Limb (tissue), 2 donors: ENCODE measurements around the gene GRK3.
"Not testable (repeated sequence)": the region's sequence is repeated elsewhere in the genome, so short reads cannot be mapped to it uniquely, and the experiment has no call there.

Source experiments
- DNase-seq, 2 donors: peaks; one replicate each; pipeline ENCODE4 v3.0.0-alpha.2; 2016; ENCODE audit errors: extremely low spot score in 2 of 2

The GRK3 gene

DNA sequence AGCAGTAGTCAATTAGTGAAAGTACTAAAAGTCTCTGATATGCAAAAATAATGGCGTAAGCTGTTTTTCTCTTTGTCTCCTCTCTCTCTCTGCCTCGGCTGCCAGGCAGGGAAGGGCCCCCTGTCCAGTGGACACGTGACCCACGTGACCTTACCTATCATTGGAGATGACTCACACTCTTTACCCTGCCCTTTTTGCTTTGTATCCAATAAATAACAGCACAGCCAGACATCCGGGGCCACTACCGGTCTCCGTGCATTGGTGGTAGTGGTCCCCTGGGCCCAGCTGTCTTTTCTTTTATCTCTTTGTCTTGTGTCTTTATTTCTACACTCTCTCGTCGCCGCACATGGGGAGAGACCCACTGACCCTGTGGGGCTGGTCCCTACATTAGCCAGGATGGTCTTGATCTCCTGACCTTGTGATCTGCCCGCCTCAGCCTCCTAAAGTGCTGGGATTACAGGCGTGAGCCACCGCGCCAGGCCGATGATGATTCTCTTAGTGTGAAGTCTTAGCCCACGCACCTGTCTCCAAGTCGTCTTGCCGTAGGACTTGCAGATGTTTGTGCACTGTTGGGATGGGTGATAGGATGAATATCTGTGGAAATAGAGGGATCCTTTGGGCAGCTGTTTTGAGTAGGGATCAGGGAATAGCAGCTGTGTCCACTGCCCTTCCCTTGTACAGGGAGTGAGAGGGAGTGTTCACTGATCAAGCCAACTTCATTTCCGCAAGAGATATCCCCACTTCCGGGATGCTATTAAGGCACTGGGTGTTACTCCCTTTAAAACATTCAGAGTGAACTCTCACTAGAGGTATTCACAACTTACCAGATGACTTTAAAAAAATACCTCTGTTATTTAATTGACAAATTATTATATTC lies 61.5 kb downstream of the GRK3 start:
- DNase-seq, result not testable (repeated sequence)

DNA sequence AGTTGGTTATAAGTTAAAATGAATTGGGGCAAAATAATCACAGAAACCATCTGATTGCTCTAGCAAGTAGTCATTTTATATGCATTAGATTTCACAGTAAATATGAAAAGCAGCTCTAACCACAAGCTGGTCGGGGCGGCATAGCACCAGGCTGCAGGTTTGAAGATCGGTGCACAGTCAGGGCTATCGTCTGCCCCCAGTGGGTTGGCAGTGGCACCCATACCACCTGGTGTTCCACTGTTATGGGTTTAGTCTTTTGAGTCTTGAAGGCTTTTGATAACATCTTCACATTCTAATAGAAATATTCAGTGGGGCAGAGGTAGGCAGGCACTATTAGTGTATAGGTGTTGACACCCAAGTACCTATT lies 62.1 kb downstream of the GRK3 start:
- DNase-seq, result no peak

DNA sequence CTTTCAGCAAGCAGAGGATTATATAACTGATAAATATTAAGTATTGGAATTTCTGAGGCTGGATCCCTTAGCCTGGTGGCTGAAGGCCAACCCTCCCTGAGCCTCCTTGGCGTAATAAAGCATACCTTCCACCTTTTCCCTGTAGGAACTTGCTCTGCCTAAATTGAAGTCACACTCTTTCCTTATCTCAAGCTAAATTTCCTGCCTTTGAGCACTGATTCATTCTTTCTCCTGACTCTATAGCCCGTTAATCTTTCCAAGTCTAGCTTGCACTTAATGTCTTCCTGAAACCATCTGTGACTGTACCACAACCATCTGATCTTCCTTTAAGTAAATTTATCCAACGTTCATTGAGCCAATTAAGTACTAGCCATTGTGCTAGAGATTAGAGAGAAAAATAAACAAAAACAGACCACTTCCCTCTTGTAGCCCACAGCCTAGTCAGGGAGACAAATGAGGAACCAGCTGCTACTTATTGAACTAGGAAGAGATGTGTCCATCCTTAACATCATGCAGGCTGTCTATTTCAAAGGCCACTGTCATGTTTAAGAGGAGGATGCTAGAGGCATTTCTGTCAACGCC lies 62.9 kb downstream of the GRK3 start:
- no peak for DNase-seq

DNA sequence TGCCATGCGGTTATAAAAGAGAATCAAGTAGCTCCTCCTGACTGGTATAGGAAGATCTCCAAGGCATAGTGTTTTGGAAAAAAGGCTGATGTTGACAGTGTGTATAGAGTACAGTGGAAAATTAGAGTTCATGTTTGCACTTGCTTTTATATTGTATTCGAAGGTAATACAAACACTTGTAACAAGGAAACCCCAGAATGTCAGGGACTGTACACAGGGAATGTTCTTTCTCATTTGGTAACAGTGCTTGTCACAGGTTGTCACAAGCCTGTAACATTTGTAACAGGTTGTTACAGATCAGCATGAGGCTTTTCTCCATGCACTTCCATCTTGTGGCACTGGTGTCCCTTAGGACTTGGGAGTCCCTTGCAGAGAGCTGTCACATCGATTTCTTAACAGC lies 64.0 kb downstream of the GRK3 start:
- DNase-seq, result no peak

DNA sequence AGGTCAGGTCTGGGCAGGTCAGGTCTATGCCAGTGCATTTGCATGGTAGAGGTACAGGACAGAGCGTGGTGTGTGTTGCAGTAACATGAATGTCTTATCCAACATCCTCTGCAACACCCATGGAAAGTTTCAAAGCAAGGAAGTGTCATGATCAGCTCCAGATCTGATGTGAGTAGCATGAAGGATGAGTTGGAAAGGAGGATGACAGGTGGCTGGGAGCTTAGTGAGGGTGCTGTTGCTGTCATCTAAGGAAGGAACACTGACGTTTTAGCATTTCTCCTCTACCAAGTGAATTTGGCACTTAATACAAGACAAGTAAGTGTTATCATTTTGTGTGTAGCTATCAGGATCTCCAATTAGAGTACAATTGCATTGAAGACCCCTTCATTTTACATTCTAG lies 65.1 kb downstream of the GRK3 start:
- no peak for DNase-seq

DNA sequence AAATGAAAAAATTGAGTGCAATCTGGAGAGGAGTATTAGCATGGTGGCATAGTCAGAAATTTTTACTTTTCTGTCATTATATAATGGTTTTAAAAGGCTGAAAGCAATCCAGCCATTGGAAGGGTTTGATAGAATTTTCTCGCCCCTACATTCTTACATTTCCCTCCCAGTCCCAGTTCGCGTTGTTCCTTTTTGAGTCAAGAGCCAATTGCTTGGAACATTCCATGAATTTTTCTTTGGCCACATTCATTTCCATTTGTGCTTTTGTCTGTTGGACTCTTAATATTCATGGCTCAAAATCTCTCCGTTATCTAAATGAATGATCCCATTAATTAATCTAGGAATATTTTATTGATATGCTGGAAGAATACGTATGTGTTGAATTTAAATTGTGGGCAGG lies 66.0 kb downstream of the GRK3 start:
- DNase-seq, result no peak

DNA sequence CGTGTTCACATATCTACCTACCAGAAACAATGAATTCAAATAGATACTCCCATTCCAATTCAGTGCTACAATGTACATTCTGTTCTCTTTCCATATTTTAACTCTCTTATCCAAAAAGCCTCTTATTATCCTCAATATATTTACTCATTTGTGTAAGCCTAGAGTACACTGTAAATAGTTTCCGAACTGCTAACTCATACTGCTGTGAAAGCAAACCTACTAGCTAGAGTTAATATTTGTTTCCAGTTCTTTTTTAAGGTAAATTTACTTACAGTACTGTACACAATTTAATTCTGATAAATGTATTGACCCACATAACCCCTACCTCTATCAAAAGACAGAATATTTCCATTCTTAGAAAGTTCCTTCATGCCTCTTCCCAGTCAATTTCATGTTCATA lies 71.8 kb downstream of the GRK3 start:
- no peak for DNase-seq

DNA sequence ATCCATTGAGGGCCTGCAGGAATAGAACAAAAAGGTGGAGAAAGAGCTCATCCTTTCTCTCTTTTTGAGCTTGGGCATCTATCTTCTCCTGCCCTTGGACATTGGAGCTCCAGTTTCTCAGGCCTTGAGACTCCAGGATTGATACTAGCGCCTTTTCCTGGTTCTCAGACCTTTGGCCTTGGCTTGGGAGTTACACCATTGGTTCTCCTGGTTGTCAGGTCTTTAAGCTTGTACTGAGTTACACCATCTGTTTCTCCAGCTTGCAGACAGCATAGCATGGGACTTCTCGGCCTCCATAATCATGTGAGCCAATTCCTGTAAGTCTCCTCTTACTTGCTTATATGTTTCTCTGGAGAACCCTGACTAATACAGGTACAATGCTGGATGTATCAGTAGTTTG lies 72.6 kb downstream of the GRK3 start:
- no peak for DNase-seq

DNA sequence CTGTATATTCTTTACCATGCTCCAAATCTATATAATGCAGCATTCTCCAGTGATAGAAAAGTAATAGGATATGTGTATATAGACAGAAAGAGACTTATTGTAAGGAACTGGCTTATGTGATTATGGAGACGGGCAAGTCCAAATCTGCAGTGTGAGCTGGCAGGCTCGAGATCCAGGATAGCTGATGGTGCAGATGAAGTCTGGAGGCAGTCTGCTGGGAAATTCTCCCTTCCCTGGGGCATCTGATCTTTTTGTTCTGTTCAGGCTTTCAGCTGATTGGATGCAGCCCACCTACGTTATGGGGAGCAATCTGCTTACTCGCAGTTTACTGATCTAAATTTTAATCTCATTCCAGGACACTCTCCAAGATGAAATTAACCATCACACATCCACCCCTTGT lies 73.2 kb downstream of the GRK3 start:
- no peak for DNase-seq

DNA sequence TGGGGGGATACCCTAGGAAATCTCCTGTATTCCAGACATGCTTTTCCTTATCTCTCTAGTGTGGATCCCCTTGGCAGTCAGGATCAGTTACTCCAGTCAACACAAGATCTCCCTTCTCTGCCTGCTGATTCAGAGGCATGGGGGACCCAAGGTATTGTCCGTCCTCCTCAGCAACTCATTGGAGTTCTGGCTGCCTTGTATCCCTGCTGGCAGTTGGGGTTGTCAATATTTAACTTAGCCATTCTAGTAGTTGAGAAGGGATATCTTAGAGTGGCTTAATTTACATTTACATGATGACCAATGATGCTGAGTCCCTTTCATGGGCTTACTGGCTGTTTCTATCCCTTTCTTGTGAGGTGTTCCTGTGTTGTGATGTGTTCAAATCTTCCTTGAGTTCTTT lies 74.2 kb downstream of the GRK3 start:
- no peak for DNase-seq

DNA sequence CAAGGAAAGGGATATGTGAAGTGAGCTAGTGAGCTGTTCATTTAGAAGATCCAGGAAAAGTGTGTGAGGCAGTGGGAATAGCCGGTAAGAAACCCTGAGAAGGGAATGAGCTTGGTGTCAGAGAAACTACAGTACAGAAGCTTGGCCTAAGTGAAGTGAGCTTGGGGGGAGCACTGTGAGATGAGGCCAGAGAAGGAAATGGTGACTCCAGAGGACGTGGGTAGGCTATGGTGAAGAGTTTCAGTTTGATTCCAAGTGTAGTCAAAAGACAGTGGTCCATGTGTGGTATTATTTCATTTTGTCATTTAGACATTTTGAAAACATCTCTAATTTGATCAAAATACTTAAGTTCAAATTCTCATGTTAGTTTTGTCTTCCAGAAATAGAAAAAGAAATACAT lies 77.2 kb downstream of the GRK3 start:
- DNase-seq, result no peak

DNA sequence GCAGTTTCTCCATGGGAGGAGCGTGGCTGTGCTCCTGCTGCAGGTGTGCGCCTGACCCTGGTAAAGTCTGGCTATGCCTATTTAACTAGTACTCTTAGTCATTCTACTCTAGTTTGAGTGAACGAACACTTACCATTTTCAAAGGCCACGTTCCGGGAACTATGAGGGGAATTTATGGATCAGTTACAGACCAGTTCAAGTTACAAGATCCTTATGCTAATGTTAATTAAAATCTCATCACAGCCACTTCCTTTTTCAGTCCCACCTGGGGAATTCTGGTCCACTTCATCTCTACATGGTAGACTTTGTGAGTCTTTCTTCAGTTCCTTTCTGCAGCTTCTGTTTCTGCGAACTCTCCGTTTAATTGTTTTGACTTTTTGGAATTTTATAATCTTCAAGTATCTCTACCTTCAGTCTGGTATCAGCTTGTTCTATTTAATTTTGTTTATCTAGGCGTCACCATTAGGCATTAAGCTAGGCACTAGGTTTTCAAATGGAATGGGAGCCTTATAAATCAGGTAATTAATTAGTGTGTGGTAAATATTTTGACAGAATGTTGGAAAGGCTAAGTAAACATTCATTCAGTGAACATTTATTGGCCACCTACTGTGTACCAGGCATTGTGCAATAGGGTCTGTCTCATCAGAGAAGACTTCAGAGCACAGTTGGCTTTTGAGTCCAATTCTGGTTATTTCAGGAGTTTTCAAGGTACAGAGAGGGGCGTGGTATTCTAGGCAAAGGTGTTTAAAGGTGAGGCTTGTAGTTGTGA lies 78.9 kb downstream of the GRK3 start:
- no peak for DNase-seq

DNA sequence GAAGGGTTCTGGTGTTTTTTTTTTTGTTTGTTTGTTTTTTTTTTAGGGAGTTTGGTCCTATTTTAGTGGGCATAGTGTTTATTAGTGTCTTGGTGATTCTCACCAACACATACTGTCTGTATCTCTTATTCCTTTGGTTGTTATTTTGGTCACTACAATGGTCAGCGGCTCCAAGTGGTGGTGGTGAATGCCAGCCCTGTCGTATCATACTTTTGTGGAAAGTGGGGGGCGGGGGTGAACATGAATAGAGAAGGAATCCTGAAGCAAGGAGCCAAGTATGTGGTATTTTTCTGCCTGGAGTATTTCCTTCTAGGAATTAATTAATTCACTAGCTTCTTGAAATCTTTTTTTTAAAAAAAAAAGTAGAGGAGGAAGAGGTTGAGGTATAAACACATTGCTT lies 79.6 kb downstream of the GRK3 start:
- DNase-seq, result no peak

DNA sequence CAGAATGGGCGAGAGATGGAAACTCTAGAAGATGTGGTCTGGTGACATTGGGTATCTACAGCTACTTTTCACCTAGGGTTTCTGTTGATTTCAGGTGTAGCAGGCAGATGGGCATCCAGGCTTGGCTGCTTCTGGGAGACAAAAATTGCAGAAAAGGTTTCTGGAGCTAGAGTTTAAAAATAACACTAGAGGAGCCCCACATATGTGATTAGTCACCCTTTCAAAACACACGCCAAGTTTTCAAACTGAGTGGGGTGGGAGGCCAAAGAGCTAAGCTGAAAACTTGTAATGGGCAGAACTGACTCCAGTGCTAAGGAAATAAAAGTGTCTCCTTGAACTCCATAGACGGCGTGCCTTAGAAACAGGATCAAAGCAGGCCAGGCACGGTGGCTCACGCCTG lies 80.8 kb downstream of the GRK3 start:
- DNase-seq, result no peak

DNA sequence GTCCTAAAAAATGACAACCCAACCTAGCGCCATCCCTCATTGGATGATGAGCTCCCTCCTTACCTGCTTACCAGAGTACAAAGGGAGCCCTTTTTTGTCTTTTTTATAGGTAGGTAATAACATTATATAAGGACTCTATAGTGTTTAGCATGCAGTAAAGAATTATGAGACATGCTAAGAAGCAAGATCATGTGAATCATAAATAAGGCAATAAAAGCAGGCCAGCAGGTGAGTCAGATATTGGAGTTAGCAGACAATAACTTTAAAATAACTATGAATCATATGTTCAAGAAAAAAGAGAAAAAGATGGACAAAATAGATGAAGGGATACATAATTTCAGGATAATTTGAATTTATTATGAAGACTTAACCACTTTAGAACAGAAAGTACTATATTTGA lies 81.5 kb downstream of the GRK3 start:
- no peak for DNase-seq

DNA sequence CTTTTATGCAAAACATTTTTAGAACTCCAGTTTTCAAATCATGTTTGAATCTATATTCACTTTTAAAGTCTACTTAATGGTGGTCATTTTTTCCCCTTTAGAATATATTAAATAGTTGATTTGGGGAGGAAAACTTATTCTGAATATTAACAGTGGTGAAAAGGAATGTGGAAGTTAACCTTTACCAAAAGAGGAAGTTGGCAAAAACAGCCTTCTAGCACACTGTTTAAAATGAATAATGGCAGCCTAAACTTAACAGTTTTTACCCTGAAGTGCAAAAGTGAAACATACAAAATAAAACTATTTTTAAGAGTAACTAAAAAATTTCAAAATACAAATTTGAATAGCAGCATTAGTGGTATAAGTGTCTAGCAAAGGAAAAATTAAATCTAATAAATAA lies 86.4 kb downstream of the GRK3 start:
- DNase-seq, result no peak

DNA sequence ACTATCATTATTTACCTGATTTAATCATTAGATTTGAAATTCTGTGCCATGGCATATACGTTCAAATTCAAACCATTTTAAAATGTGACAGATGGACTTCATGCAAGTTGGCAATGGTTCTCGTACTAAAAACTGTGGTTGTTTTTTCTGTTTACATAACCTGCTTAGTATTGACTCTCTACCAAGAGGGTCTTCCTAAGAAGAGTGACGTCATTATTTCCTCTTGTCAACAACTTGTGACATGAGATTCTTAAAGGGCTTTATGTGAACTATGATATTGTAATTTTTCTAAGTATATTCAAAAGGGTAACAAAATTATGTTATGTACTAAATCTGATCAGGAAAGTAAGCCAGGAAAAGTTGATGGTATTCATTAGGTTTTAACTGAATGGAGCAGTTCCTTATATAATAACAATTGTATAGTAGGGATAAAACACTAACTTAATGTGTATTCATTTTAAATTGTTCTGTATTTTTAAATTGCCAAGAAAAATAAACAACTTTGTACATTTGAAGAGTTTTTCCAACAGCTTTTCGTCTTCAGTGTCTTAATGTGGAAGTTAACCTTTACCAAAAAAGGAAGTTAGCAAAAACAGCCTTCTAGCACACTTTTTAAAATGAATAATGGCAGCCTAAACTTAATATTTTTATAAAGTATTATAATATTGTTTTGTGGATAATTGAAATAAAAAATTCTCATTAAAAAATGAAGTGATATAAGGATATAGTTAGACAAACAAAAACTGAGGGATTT lies 87.0 kb downstream of the GRK3 start:
- no peak for DNase-seq

DNA sequence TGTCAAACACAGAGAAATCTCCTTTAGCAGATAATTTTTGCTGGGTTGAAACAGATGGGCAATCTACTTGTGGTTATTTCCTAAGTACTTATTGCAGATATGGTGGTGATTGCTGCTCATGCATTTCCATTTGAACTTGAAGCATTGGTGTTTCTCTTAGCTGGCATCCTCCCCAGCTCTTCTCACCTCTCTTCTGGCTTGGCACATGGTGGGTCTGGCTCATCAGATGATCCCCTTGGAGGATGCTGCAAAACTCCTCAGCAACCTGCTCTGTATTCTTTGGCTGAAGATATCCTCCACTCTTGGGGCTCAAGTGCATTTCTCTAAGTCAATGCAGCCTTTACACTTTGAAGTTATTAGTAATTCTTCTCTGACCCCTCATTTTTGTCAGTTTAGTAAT lies 90.2 kb downstream of the GRK3 start:
- DNase-seq, result no peak

DNA sequence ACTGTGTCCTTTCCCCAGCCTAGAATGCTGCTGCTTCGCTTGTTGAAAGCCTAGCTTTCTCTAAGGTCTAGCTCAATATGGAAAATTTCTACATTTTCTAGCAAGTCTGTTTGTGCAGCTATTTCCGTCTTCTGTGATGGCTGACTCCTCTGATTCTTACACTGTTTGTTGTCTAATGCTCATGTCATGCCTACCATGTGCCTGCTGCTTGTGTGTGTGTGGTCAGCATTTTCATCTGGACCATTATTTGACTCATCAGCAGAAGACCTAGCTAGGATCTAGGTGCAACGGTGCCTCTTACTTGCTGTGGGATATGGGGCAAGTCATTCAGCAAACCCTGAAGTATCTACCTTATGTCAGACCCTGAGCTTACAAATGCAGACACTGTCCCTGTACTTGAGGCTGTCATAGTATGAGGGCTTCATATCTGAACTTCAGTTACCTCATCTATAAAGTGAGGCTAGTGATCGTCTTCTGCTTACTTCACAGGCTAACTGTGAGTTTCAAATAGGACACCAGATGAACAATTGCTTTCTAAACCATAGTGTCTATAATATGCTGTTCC lies 91.0 kb downstream of the GRK3 start:
- DNase-seq, result no peak

DNA sequence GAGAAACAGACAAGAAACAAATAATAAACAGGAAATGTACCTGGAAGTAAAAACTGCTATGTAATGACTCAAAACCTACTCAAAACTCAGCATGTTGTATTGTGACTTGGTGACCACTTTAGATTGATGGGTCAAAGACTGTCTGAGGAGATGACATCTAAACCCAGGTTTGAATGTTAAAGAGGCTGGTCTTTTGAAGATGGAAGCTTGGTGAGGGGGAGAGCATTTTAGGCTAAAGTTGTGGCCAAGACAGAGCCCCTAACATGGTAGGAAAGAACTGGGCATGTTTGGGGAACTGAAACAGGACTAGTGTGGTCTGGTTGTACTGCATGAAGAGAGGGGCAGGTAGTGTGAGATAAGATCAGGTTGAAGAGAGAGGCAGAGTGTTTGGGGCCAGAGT lies 92.2 kb downstream of the GRK3 start:
- no peak for DNase-seq

DNA sequence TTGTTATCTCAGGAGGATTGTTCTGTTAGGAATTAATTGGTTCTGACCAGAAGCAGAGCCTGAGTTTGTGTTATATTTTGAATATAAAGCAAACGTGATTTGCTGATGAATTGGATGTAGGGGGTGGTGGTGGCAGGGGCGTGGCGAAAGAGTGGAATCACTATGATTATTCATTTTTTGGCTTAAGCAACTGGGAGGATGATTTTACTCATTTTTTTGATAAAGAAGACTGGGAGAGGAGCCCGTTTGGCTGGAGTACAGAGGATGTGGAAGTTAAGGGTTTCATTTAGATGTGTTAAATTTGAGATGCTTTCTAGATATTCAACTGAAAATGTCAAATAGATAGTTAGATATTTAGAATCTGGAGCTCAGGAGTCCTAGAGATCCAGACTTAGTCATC lies 94.2 kb downstream of the GRK3 start:
- DNase-seq, result no peak

DNA sequence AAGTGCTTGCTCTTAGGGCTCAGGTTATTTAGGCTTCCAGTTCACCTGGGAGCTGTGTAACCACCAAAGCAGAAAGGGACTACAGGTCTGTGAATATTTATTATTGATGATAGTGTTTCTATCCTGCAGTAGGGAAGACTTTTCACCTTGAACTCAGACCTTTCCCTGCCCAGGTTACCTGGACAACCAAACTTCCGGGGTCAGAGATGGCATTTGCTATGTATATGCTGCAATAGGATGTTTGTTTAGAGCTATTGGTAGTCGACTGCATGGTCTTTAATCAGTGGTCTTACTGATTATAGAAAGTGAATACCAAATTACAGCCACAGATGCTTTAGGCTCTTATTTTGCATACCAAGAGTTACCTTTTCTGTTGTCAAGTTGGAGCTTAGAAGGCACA lies 94.9 kb downstream of the GRK3 start:
- DNase-seq, result no peak
